Bronchus fibroblast of lung (primary cell): Measurements from ENCODE around the gene IL12A. TPM values are rescaled to one million over a fixed set of nuclear protein-coding genes. Genes with fewer than 3 reads are reported as not detected.

Experiments
- total RNA-seq: library from RNA; depleted of rRNA; stranded (reverse); fragments of >200 nt; gene quantifications from 2 replicates; pipeline ENCODE4 v1.2.3, GENCODE V29; 2015

Gene IL12A
- 2.4 and 4.5 TPM in 2 replicates for total RNA-seq

GRCh38 chr3:159988617-159989271, at the start of gene IL12A:
Gene IL12A (plus strand): TSS chr3:159988835.

Other genes starting within 250 kb of the IL12A start
- gene SCHIP1, start 149.0 kb upstream of the IL12A start, total RNA-seq = 10.1 and 12.3 TPM in 2 replicates
- not detected in 2 replicates for gene C3orf80, start 236.6 kb downstream of the IL12A start, total RNA-seq